Liver (tissue), 9 donors: Measurements from ENCODE around the gene SPTBN2. TPM values are rescaled to one million over a fixed set of nuclear protein-coding genes. Genes with fewer than 3 reads are reported as not detected.

ENCODE experiments used
- DNase-seq: peaks from one replicate; pipeline ENCODE4 v3.0.0-alpha.2; 2017; ENCODE audit warnings: low spot score
- H3K27ac ChIP-seq, 2 donors: one replicate each; pipeline ENCODE4 v1.7.0; 2013; ENCODE audit warnings: inconsistent platforms in 2 of 2, low read length in 2 of 2, control low read depth in 1 of 2, low read depth in 1 of 2, mild to moderate bottlenecking in 1 of 2
- H3K27me3 ChIP-seq, 4 donors: one replicate each; pipeline versions ENCODE4 v1.6.1 to v1.7.0; 2013; ENCODE audit warnings: low read length in 3 of 4, inconsistent platforms in 1 of 4, mild to moderate bottlenecking in 1 of 4, moderate library complexity in 1 of 4; ENCODE audit not compliant: control insufficient read depth in 4 of 4, insufficient read depth in 4 of 4
- H3K36me3 ChIP-seq, 4 donors: one replicate each; pipeline versions ENCODE4 v1.6.1 to v1.7.0; 2013; ENCODE audit warnings: low read length in 3 of 4, mild to moderate bottlenecking in 3 of 4, low read depth in 1 of 4, moderate library complexity in 1 of 4; ENCODE audit not compliant: control insufficient read depth in 4 of 4, insufficient read depth in 3 of 4
- H3K4me1 ChIP-seq, 4 donors: one replicate each; pipeline versions ENCODE4 v1.6.1 to v1.7.0; 2013; ENCODE audit warnings: low read length in 3 of 4, mild to moderate bottlenecking in 3 of 4, moderate library complexity in 1 of 4; ENCODE audit not compliant: control insufficient read depth in 4 of 4, insufficient read depth in 4 of 4
- H3K4me3 ChIP-seq, 3 donors: one replicate each; pipeline versions ENCODE4 v1.6.1 to v1.7.0; 2013; ENCODE audit warnings: low read length in 3 of 3, control low read depth in 1 of 3, low read depth in 1 of 3, mild to moderate bottlenecking in 1 of 3
- H3K9ac ChIP-seq, 2 donors: one replicate each; pipeline ENCODE4 v1.7.0; 2013; ENCODE audit warnings: low read length in 2 of 2, mild to moderate bottlenecking in 2 of 2, moderate library complexity in 2 of 2, control low read depth in 1 of 2, low read depth in 1 of 2
- H3K9me3 ChIP-seq, 4 donors: one replicate each; pipeline versions ENCODE4 v1.6.1 to v1.7.0; 2013; ENCODE audit warnings: low read length in 3 of 4; ENCODE audit not compliant: control insufficient read depth in 4 of 4
- FOXA2 ChIP-seq: IDR thresholded peaks from 2 replicates; pipeline ENCODE4 v1.6.1; 2016; ENCODE audit warnings: antibody characterized with exemption
- GABPA ChIP-seq, 2 donors: IDR thresholded peaks in 1 of 2; conservative IDR thresholded peaks in 1 of 2; 2 replicates each; pipeline ENCODE4 v1.6.1; 2016; ENCODE audit warnings: antibody characterized with exemption in 2 of 2, mild to moderate bottlenecking in 1 of 2, moderate library complexity in 1 of 2
- HNF4A ChIP-seq, 2 donors: conservative IDR thresholded peaks; 2 replicates each; pipeline ENCODE4 v1.6.1; 2016; ENCODE audit warnings: antibody characterized with exemption in 2 of 2, mild to moderate bottlenecking in 2 of 2
- HNF4G ChIP-seq: IDR thresholded peaks from 2 replicates; pipeline ENCODE4 v1.6.1; 2016; ENCODE audit warnings: antibody characterized with exemption
- JUND ChIP-seq, 2 donors: IDR thresholded peaks; 2 replicates each; pipeline ENCODE4 v1.6.1; 2016; ENCODE audit warnings: antibody characterized with exemption in 2 of 2
- NR2F2 ChIP-seq: IDR thresholded peaks from 2 replicates; pipeline ENCODE4 v1.6.1; 2016; ENCODE audit warnings: antibody characterized with exemption
- RAD21 ChIP-seq, 2 donors: IDR thresholded peaks; 2 replicates each; pipeline ENCODE4 v1.6.1; 2016; ENCODE audit warnings: antibody characterized with exemption in 2 of 2, mild to moderate bottlenecking in 2 of 2
- REST ChIP-seq: IDR thresholded peaks from 2 replicates; pipeline ENCODE4 v1.6.1; 2016; ENCODE audit warnings: antibody characterized with exemption, mild to moderate bottlenecking
- RXRA ChIP-seq, 2 donors: IDR thresholded peaks; 2 replicates each; pipeline ENCODE4 v1.6.1; 2017 to 2018; ENCODE audit warnings: antibody characterized with exemption in 2 of 2, mild to moderate bottlenecking in 1 of 2
- TAF1 ChIP-seq: conservative IDR thresholded peaks from 2 replicates; pipeline ENCODE4 v1.6.1; 2016; ENCODE audit warnings: antibody characterized with exemption, mild to moderate bottlenecking
- ZBTB33 ChIP-seq: IDR thresholded peaks from 2 replicates; pipeline ENCODE4 v1.6.1; 2016; ENCODE audit warnings: antibody characterized with exemption
- WGBS: extraction: QIAGEN DNeasy Blood & Tissue Kit; methylation state at CpG from one replicate; pipeline ENCODE4 v1.1.7; 2013; 5-methylcytosine and 5-hydroxymethylcytosine counted together
- polyA plus RNA-seq, 2 donors: library from polyadenylated mRNA; stranded (reverse) in 1 of 2; unstranded in 1 of 2; fragments of 200-250 nt in 1 of 2; fragments of >200 nt in 1 of 2; fragmentation: Nextera tagmentation in 1 of 2; extraction: Ambion mirVana in 1 of 2; gene quantifications; one replicate each; pipeline versions ENCODE4 v1.2.1 to v1.2.3, GENCODE V29; 2013 to 2015
- total RNA-seq, 2 donors: library from RNA; depleted of rRNA; stranded (reverse); fragments of >200 nt; gene quantifications; one replicate each; pipeline ENCODE4 v1.2.3, GENCODE V29; 2014
- donor health status: healthy.
- donor health status: healthy.
- donor health status: healthy.
- donor health status: healthy.
- donor health status: healthy.

SPTBN2 gene
- total and polyA plus RNA-seq, 4 donors = 9.6 to 103 (median 22.6) TPM

GRCh38 chr11:66674964-66675602 lies 53.9 kb downstream of the SPTBN2 start (continued):
- TF ChIP-seq REST = no peak
- TF ChIP-seq NR2F2 = no peak
- no peak for TF ChIP-seq RAD21 (IDR thresholded peaks at IDR 0.05)

- peaks cover 2 to 24% (median 15%) of the 10 kb centered on the region in 4 donors for H3K36me3 ChIP-seq
- no peak for TF ChIP-seq RXRA (IDR thresholded peaks at IDR 0.05)
- no peak for TF ChIP-seq GABPA (IDR thresholded peaks at IDR 0.05 in 1 of 2, conservative IDR thresholded peaks at IDR 0.05 in 1 of 2)
- peaks cover 0 to 15% (median 12%) of the 10 kb centered on the region in 4 donors for H3K4me1 ChIP-seq
- H3K9me3 ChIP-seq = no peaks in the 10 kb centered on the region
- H3K4me3 ChIP-seq = no peak overlapping the region
- no peak overlapping the region for H3K9ac ChIP-seq
- no peaks in the 10 kb centered on the region for H3K27me3 ChIP-seq
- no peak for DNase-seq
- 83% methylated on average over 5 of the region's 5 CpGs for whole genome bisulfite sequencing
- no peak overlapping the region for H3K27ac ChIP-seq
These were observed 58.2 kb downstream of the SPTBN2 start for GRCh38 chr11:66670816-66671215.

- no peak overlapping the region for H3K27ac ChIP-seq
- TF ChIP-seq GABPA (IDR thresholded peaks at IDR 0.05 in 1 of 2, conservative IDR thresholded peaks at IDR 0.05 in 1 of 2) (no peak), TAF1 (no peak), HNF4G (no peak), ZBTB33 (peak; percentile 19), JUND (IDR thresholded peaks at IDR 0.05) (no peak), RXRA (IDR thresholded peaks at IDR 0.05) (no peak), HNF4A (conservative IDR thresholded peaks at IDR 0.05) (peak in 1 of 2 donors; percentile 12), FOXA2 (no peak)
- H3K9ac ChIP-seq = no peak overlapping the region
- no peaks in the 10 kb centered on the region for H3K27me3 ChIP-seq
- H3K4me3 ChIP-seq = no peak overlapping the region
- H3K4me1 ChIP-seq = no peaks in the 10 kb centered on the region
- peaks cover 6 to 33% (median 26%) of the 10 kb centered on the region in 4 donors for H3K36me3 ChIP-seq
- DNase-seq = no peak
- WGBS = 75% methylated on average over 11 of the region's 11 CpGs
- no peaks in the 10 kb centered on the region for H3K9me3 ChIP-seq
These were observed 63.6 kb downstream of the SPTBN2 start for GRCh38 chr11:66665369-66665768.
